SU-DHL-6 (cell line): ENCODE measurements around the gene NPM1.

Source experiments
- EZH2phosphoT487 ChIP-seq: fragments of 200-600 bp; sonication (generic), shearing (Covaris generic); conservative IDR thresholded peaks from 2 replicates; pipeline ENCODE4 v1.6.1; 2018; ENCODE audit warnings: mild to moderate bottlenecking, antibody characterized with exemption, low read length, moderate library complexity, mixed read lengths
- TF ChIP-seq, protein P1 (sequence below): fragments of 200-600 bp; sonication (generic); IDR thresholded peaks from one replicate; pipeline ENCODE4 v1.5.1; 2017; ENCODE audit warnings: antibody characterized with exemption, mild to moderate bottlenecking, low read length, moderate library complexity; ENCODE audit not compliant: insufficient read depth, poor library complexity, severe bottlenecking

DNA sequence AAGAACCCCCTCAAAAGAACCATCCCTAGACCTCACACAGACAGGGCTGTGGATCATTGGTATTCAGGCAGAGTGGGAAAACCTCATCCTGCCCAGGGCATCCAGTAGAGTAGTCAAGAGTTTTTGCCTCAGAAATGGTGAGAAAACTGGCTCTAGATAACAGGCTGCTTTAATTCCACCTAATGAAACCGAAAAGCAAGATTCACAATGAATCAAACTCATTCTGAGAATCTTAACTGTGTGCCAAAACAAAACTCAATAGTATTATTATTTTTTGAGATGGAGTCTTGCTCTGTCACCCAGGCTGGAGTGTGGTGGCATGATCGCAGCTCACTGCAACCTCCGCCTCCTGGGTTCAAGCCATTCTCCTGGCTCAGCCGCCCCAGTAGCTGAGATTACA, 17.8 kb upstream of the NPM1 start:
- TF ChIP-seq, protein P1, sequence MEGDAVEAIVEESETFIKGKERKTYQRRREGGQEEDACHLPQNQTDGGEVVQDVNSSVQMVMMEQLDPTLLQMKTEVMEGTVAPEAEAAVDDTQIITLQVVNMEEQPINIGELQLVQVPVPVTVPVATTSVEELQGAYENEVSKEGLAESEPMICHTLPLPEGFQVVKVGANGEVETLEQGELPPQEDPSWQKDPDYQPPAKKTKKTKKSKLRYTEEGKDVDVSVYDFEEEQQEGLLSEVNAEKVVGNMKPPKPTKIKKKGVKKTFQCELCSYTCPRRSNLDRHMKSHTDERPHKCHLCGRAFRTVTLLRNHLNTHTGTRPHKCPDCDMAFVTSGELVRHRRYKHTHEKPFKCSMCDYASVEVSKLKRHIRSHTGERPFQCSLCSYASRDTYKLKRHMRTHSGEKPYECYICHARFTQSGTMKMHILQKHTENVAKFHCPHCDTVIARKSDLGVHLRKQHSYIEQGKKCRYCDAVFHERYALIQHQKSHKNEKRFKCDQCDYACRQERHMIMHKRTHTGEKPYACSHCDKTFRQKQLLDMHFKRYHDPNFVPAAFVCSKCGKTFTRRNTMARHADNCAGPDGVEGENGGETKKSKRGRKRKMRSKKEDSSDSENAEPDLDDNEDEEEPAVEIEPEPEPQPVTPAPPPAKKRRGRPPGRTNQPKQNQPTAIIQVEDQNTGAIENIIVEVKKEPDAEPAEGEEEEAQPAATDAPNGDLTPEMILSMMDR = no peak
- no peak for TF ChIP-seq EZH2phosphoT487
